Mesenchymal stem cell (in vitro differentiated cells and primary cell): ENCODE measurements around the gene USP12.
A peak's percentile ranks its signal among the peaks of the same experiment; 100 is the strongest.

Experiments
- DNase-seq: peaks from one replicate; pipeline ENCODE4 v3.0.0-alpha.2; 2013
- H2AFZ ChIP-seq: one replicate; pipeline ENCODE4 v1.6.1; 2013; ENCODE audit warnings: low read depth, mild to moderate bottlenecking, control low read depth, inconsistent platforms, low read length, moderate library complexity
- H2AK5ac ChIP-seq: 2 replicates; pipeline ENCODE4 v1.6.1; 2013; ENCODE audit warnings: low read length, moderate library complexity, mild to moderate bottlenecking, inconsistent platforms; ENCODE audit not compliant: severe bottlenecking
- H2BK120ac ChIP-seq: one replicate; pipeline ENCODE4 v1.6.1; 2013; ENCODE audit warnings: low read depth, mild to moderate bottlenecking, inconsistent platforms, low read length, moderate library complexity
- H2BK12ac ChIP-seq, 2 experiments: one replicate each; pipeline ENCODE4 v1.6.1; 2013; ENCODE audit warnings: inconsistent platforms in 2 of 2, low read length in 2 of 2, mild to moderate bottlenecking in 2 of 2, moderate library complexity in 2 of 2, control low read depth in 1 of 2
- H2BK15ac ChIP-seq: one replicate; pipeline ENCODE4 v1.6.1; 2013; ENCODE audit warnings: mild to moderate bottlenecking, low read depth, inconsistent platforms; ENCODE audit not compliant: poor library complexity, severe bottlenecking
- H2BK5ac ChIP-seq: 2 replicates; pipeline ENCODE4 v1.6.1; 2013; ENCODE audit warnings: low read depth, mild to moderate bottlenecking, low read length, control low read depth, inconsistent platforms; ENCODE audit not compliant: poor library complexity, severe bottlenecking
- H3K14ac ChIP-seq, 2 experiments: one replicate each; pipeline ENCODE4 v1.6.1; 2013; ENCODE audit warnings: inconsistent platforms in 2 of 2, low read length in 2 of 2, control low read depth in 1 of 2, mild to moderate bottlenecking in 1 of 2, moderate library complexity in 1 of 2
- H3K18ac ChIP-seq, 2 experiments: one replicate each; pipeline ENCODE4 v1.6.1; 2013; ENCODE audit warnings: inconsistent platforms in 2 of 2, low read length in 2 of 2, control low read depth in 1 of 2, low read depth in 1 of 2, mild to moderate bottlenecking in 1 of 2
- H3K23ac ChIP-seq, 2 experiments: one replicate each; pipeline ENCODE4 v1.6.1; 2013; ENCODE audit warnings: inconsistent platforms in 2 of 2, low read length in 2 of 2, mild to moderate bottlenecking in 2 of 2, moderate library complexity in 2 of 2, control low read depth in 1 of 2
- H3K27ac ChIP-seq: 2 replicates; pipeline ENCODE4 v1.5.1; 2013; ENCODE audit warnings: mild to moderate bottlenecking, moderate library complexity, low read length, control low read depth, inconsistent platforms; ENCODE audit not compliant: poor library complexity, severe bottlenecking
- H3K27me3 ChIP-seq, 2 experiments: 2 replicates each; pipeline versions ENCODE4 v1.6.1 to v1.7.0; 2013; ENCODE audit warnings: low read length in 2 of 2, mild to moderate bottlenecking in 2 of 2, moderate library complexity in 2 of 2, control low read depth in 1 of 2, inconsistent platforms in 1 of 2; ENCODE audit not compliant: control insufficient read depth in 1 of 2, insufficient read depth in 1 of 2
- H3K36me3 ChIP-seq, 2 experiments: 2 replicates each; pipeline versions ENCODE4 v1.6.1 to v1.7.0; 2013; ENCODE audit warnings: low read length in 2 of 2, control low read depth in 1 of 2, inconsistent platforms in 1 of 2, low read depth in 1 of 2, mild to moderate bottlenecking in 1 of 2; ENCODE audit not compliant: insufficient read depth in 2 of 2, control insufficient read depth in 1 of 2
- H3K4ac ChIP-seq, 2 experiments: one replicate each; pipeline ENCODE4 v1.6.1; 2013; ENCODE audit warnings: inconsistent platforms in 2 of 2, low read length in 2 of 2, mild to moderate bottlenecking in 2 of 2, moderate library complexity in 2 of 2, control low read depth in 1 of 2, low read depth in 1 of 2
- H3K4me1 ChIP-seq: 2 replicates; pipeline ENCODE4 v1.6.1; 2013; ENCODE audit warnings: low read depth, low read length, control low read depth; ENCODE audit not compliant: control insufficient read depth, insufficient read depth
- H3K4me2 ChIP-seq: 2 replicates; pipeline ENCODE4 v1.6.1; 2013; ENCODE audit warnings: low read length, mild to moderate bottlenecking, inconsistent platforms; ENCODE audit not compliant: poor library complexity, severe bottlenecking
- H3K4me3 ChIP-seq, 2 experiments: 2 replicates each; pipeline versions ENCODE4 v1.5.1 to v1.7.0; 2013; ENCODE audit warnings: low read length in 2 of 2, mild to moderate bottlenecking in 2 of 2, control low read depth in 1 of 2, low read depth in 1 of 2; ENCODE audit not compliant: insufficient read depth in 1 of 2
- H3K79me1 ChIP-seq: replicated peaks from 2 replicates; pipeline ENCODE4 v1.6.1; 2013; ENCODE audit warnings: mild to moderate bottlenecking, control low read depth, low read length, inconsistent platforms; ENCODE audit not compliant: poor library complexity, severe bottlenecking
- H3K9ac ChIP-seq: 2 replicates; pipeline ENCODE4 v1.7.0; 2013; ENCODE audit warnings: mild to moderate bottlenecking, low read length, moderate library complexity
- H3K9me3 ChIP-seq: 2 replicates; pipeline ENCODE4 v1.7.0; 2013; ENCODE audit warnings: mild to moderate bottlenecking, low read length; ENCODE audit not compliant: control insufficient read depth
- H4K8ac ChIP-seq: one replicate; pipeline ENCODE4 v1.6.1; 2013; ENCODE audit warnings: inconsistent platforms, mild to moderate bottlenecking, low read length, moderate library complexity
- H4K91ac ChIP-seq: one replicate; pipeline ENCODE4 v1.6.1; 2013; ENCODE audit warnings: mild to moderate bottlenecking, low read length, inconsistent platforms
- WGBS: methylation state at CpG from one replicate; pipeline ENCODE4 v1.1.7; 2013; ENCODE audit warnings: mixed read lengths; 5-methylcytosine and 5-hydroxymethylcytosine counted together

USP12 gene

GRCh38 chr13:27026396-27026795 is 145.2 kb downstream of the USP12 start:
- Histone ChIP-seq H3K23ac (no peak overlapping the region), H4K8ac (no peak overlapping the region), H3K4ac (no peak overlapping the region), H2BK12ac (no peak overlapping the region), H3K9me3 (no peaks in the 10 kb centered on the region), H2BK5ac (no peak overlapping the region), H2BK120ac (no peak overlapping the region), H3K9ac (no peak overlapping the region), H3K27me3 (peaks cover 3 to 15% of the 10 kb centered on the region in 2 experiments), H3K4me1 (peaks cover 5% of the 10 kb centered on the region), H3K4me3 (no peak overlapping the region), H3K18ac (no peak overlapping the region), H4K91ac (no peak overlapping the region), H3K14ac (no peak overlapping the region), H3K36me3 (no peaks in the 10 kb centered on the region), H3K79me1 (no peaks in the 10 kb centered on the region), H2BK15ac (no peak overlapping the region), H3K27ac (no peak overlapping the region), H2AFZ (no peak overlapping the region), H2AK5ac (no peak overlapping the region), H3K4me2 (no peak overlapping the region)
- DNase-seq, result no peak
- WGBS, result 87% methylated on average over 6 of the region's 6 CpGs

DNA sequence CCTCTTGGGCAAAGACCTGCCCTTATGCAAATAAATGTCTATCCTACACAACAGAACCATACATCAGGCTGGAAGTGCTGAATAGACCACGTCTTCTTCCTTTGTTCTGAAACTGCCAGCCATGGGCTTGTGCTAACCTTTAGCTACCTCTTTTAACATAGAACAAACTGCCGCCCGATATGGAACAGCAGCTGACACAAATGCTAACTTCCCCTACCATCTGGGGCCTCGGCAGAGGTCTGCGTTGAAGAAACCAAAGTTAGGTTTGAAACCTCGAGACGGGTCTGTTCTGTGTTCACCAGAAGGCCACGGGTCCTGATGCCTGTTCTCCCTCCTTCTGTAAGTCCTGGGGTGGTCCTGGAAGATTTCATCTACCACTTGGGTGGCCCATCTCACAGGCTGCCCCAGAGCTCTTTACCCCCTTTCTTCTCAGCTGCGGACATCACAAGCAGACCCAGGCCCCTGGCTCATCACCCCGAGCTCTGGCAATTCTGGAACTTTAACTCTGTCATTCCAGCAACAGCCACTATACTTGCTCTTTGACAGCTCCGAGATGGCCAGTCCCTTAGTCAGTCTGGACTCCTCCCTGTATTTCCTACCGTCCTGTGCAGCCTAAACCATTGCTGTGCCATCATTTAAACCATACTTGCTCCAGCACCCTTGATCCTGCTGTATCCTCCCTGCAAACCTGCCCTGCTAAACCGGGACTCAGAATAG is 146.7 kb downstream of the USP12 start:
- DNase-seq, result no peak
- Histone ChIP-seq H3K9ac (no peak overlapping the region), H3K79me1 (no peaks in the 10 kb centered on the region), H2BK5ac (no peak overlapping the region), H3K9me3 (no peaks in the 10 kb centered on the region), H3K18ac (peak overlapping the region in 1 of 2 experiments; percentile 21), H3K4me2 (no peak overlapping the region), H3K27me3 (peaks cover 3 to 15% of the 10 kb centered on the region in 2 experiments), H3K36me3 (no peaks in the 10 kb centered on the region), H3K14ac (no peak overlapping the region), H2AK5ac (no peak overlapping the region), H2AFZ (no peak overlapping the region), H4K91ac (no peak overlapping the region), H2BK15ac (no peak overlapping the region), H3K4me3 (no peak overlapping the region), H3K27ac (no peak overlapping the region), H4K8ac (no peak overlapping the region), H2BK12ac (peak overlapping the region in 1 of 2 experiments; percentile 9), H3K23ac (no peak overlapping the region), H2BK120ac (no peak overlapping the region), H3K4me1 (peaks cover 5% of the 10 kb centered on the region), H3K4ac (no peak overlapping the region)
- 83% methylated on average over 13 of the region's 13 CpGs for WGBS

DNA sequence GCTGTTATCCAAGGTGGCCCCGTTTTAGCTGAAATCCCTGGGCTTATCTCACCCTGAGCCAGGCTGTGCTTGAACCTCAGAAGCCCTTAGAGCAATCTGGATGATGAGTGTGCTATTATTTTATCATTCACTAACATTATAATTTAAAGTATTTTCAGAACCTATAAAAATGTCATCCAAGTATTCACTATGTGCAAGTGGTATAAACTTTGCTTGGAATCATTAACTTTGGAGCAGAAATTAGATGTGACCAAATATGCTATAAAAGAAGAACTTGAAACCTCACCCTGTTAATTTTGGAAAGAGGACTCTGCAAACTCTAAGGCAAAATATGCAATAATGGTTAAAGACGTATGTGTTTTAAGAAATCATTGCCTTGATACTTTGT is 147.5 kb downstream of the USP12 start:
- no CpG with 5 or more reads among the region's 2 CpGs for WGBS
- Histone ChIP-seq H4K91ac (no peak overlapping the region), H2AK5ac (no peak overlapping the region), H4K8ac (no peak overlapping the region), H3K27me3 (peaks cover 3 to 15% of the 10 kb centered on the region in 2 experiments), H2BK12ac (no peak overlapping the region), H3K9ac (no peak overlapping the region), H3K18ac (no peak overlapping the region), H3K4me1 (peaks cover 5% of the 10 kb centered on the region), H2BK5ac (no peak overlapping the region), H3K36me3 (no peaks in the 10 kb centered on the region), H3K4me3 (no peak overlapping the region), H3K23ac (no peak overlapping the region), H3K4ac (no peak overlapping the region), H3K27ac (no peak overlapping the region), H3K9me3 (no peaks in the 10 kb centered on the region), H2BK120ac (no peak overlapping the region), H3K4me2 (no peak overlapping the region), H3K79me1 (no peaks in the 10 kb centered on the region), H3K14ac (no peak overlapping the region), H2BK15ac (no peak overlapping the region), H2AFZ (no peak overlapping the region)
- no peak for DNase-seq

GRCh38 chr13:27023385-27024073 is 148.1 kb downstream of the USP12 start:
- Histone ChIP-seq H3K27ac (no peak overlapping the region), H3K4me1 (peaks cover 5% of the 10 kb centered on the region), H3K4ac (no peak overlapping the region)

More at GRCh38 chr13:27023385-27024073, 148.1 kb downstream of the USP12 start:
- H3K9me3 ChIP-seq, result no peaks in the 10 kb centered on the region
- no peak overlapping the region for H3K9ac ChIP-seq
- H3K36me3 ChIP-seq, result no peaks in the 10 kb centered on the region
- H3K27me3 ChIP-seq, result peaks cover 3 to 15% of the 10 kb centered on the region in 2 experiments
- H3K14ac ChIP-seq, result no peak overlapping the region
- peak overlapping the region; percentile 57 to 73 for H3K18ac ChIP-seq
- H4K8ac ChIP-seq, result peak overlapping the region; percentile 20
- H3K79me1 ChIP-seq, result no peaks in the 10 kb centered on the region
- H2BK12ac ChIP-seq, result peak overlapping the region in 1 of 2 experiments; percentile 88
- no peak overlapping the region for H4K91ac ChIP-seq
- DNase-seq, result no peak
- H2BK5ac ChIP-seq, result no peak overlapping the region
- no peak overlapping the region for H3K4me3 ChIP-seq
- no peak overlapping the region for H2AFZ ChIP-seq
- H3K4me2 ChIP-seq, result no peak overlapping the region
- H2BK120ac ChIP-seq, result peak overlapping the region; percentile 29
- H3K23ac ChIP-seq, result no peak overlapping the region
- H2AK5ac ChIP-seq, result no peak overlapping the region
- H2BK15ac ChIP-seq, result no peak overlapping the region
- 83% methylated on average over 7 of the region's 8 CpGs for WGBS
